ENCODE data around the gene RERE. TPM values are rescaled to one million over a fixed set of nuclear protein-coding genes. Genes with fewer than 3 reads are reported as not detected.

Gene RERE
- total RNA-seq, 1 experiment from 2014 or later = 40.6 TPM

GRCh38 chr1:8529901-8530300 is 287.5 kb downstream of the RERE start:
- Histone ChIP-seq H3K9ac (ENCODE audit: low read length) (no peak overlapping the region), H3K9me3 (ENCODE audit: control insufficient read depth in 1 of 2, insufficient read depth in 1 of 2, low read depth in 1 of 2, low read length in 2 of 2) (no peaks in the 10 kb centered on the region), H4K20me1 (ENCODE audit: insufficient read depth) (0 out of 2 replicates have a peak, but pooled peaks cover 3% of the 10 kb centered on the region), H3K79me2 (ENCODE audit: insufficient read depth, low read length) (0 out of 2 replicates have a peak, but pooled peaks cover 3% of the 10 kb centered on the region), H3K9me2 (ENCODE audit: insufficient read depth) (no peaks in the 10 kb centered on the region), H2AFZ (ENCODE audit: low read depth, low read length, poor library complexity, severe bottlenecking) (no peak overlapping the region), H3K36me3 (ENCODE audit: control insufficient read depth in 1 of 2, insufficient read depth in 2 of 2, low read length in 2 of 2) (no peaks in the 10 kb centered on the region), H3K4me2 (ENCODE audit: low read length) (no peak overlapping the region), H3K4me3 (replicated peaks in 1 of 2; ENCODE audit: low read depth in 1 of 2, low read length in 2 of 2) (no peak overlapping the region), H3K27ac (ENCODE audit: low read depth, low read length) (no peak overlapping the region), H3K4me1 (ENCODE audit: control insufficient read depth in 1 of 2, insufficient read depth in 2 of 2, low read length in 2 of 2) (peaks cover 6 to 15% of the 10 kb centered on the region in 2 experiments; a peak in 3 of 4 replicates), H3K27me3 (ENCODE audit: insufficient read depth, low read length) (no peaks in the 10 kb centered on the region)
- ChIA-PET RAD21 (ENCODE audit: low non-redundant PET in 1 of 2, low total read pairs in 2 of 2, uncharacterized antibody in 2 of 2, unreplicated experiment in 2 of 2) (no interaction called here), CTCF (no interaction called here), POLR2A (no interaction called here)
- ATAC-seq = no peak
- no peak for TF ChIP-seq REST (IDR thresholded peaks at IDR 0.05; ENCODE audit: low read depth)
- TF ChIP-seq MAX (IDR thresholded peaks at IDR 0.05) = no peak
- no peak for TF ChIP-seq SP1 (IDR thresholded peaks at IDR 0.05; ENCODE audit: low read depth)
- TF ChIP-seq JUND (IDR thresholded peaks at IDR 0.05) = no peak
- intact Hi-C loops (cut with micrococcal nuclease) = no loop called here
- no peak for DNase-seq (ENCODE audit: low read depth, low spot score)
- no TSS peak for BruUV-seq (replicated peaks)

- POLR2A ChIA-PET = no interaction called here
- no peak for ATAC-seq
- no peak overlapping the region for H3K4me2 ChIP-seq (ENCODE audit: low read length)
These were observed 289.5 kb downstream of the RERE start for GRCh38 chr1:8527941-8528340.

More at GRCh38 chr1:8527941-8528340, 289.5 kb downstream of the RERE start:
- Histone ChIP-seq H4K20me1 (ENCODE audit: insufficient read depth) (no peaks in the 10 kb centered on the region), H3K4me3 (replicated peaks in 1 of 2; ENCODE audit: low read depth in 1 of 2, low read length in 2 of 2) (no peak overlapping the region), H2AFZ (ENCODE audit: low read depth, low read length, poor library complexity, severe bottlenecking) (no peak overlapping the region), H3K79me2 (ENCODE audit: insufficient read depth, low read length) (peaks cover 9% of the 10 kb centered on the region; the same call in 1 of the 2 replicates), H3K36me3 (ENCODE audit: control insufficient read depth in 1 of 2, insufficient read depth in 2 of 2, low read length in 2 of 2) (no peaks in the 10 kb centered on the region), H3K27ac (ENCODE audit: low read depth, low read length) (no peak overlapping the region), H3K27me3 (ENCODE audit: insufficient read depth, low read length) (no peaks in the 10 kb centered on the region), H3K4me1 (ENCODE audit: control insufficient read depth in 1 of 2, insufficient read depth in 2 of 2, low read length in 2 of 2) (peaks cover 6 to 18% of the 10 kb centered on the region in 2 experiments; a peak in 3 of 4 replicates), H3K9ac (ENCODE audit: low read length) (no peak overlapping the region), H3K9me3 (ENCODE audit: control insufficient read depth in 1 of 2, insufficient read depth in 1 of 2, low read depth in 1 of 2, low read length in 2 of 2) (no peaks in the 10 kb centered on the region), H3K9me2 (ENCODE audit: insufficient read depth) (no peaks in the 10 kb centered on the region)
- BruUV-seq (replicated peaks) = no TSS peak
- no peak for DNase-seq (ENCODE audit: low read depth, low spot score)
- no peak for TF ChIP-seq FOSL1 (IDR thresholded peaks at IDR 0.05; ENCODE audit: low read depth)
- TF ChIP-seq EGR1 (IDR thresholded peaks at IDR 0.05; ENCODE audit: low read depth) = no peak
- no peak for TF ChIP-seq CTCF (IDR thresholded peaks at IDR 0.05 in 2 of 3, conservative IDR thresholded peaks at IDR 0.05 in 1 of 3; ENCODE audit: borderline replicate concordance in 1 of 3, insufficient read depth in 1 of 3, low read depth in 2 of 3, low read length in 2 of 3)
- TF ChIP-seq JUND (IDR thresholded peaks at IDR 0.05) = no peak
- no peak for TF ChIP-seq MAX (IDR thresholded peaks at IDR 0.05)
- no peak for TF ChIP-seq POLR2AphosphoS5 (IDR thresholded peaks at IDR 0.05; ENCODE audit: low read depth, low read length)
- TF ChIP-seq ZFX (IDR thresholded peaks at IDR 0.05) = no peak
- no peak for TF ChIP-seq YY1 (IDR thresholded peaks at IDR 0.05; ENCODE audit: extremely low read depth, insufficient replicate concordance, low read depth, low read length)
- ChIA-PET CTCF (no interaction called here), RAD21 (ENCODE audit: low non-redundant PET in 1 of 2, low total read pairs in 2 of 2, uncharacterized antibody in 2 of 2, unreplicated experiment in 2 of 2) (no interaction called here)
- intact Hi-C loops (cut with micrococcal nuclease) = no loop called here
